ENCODE data around the gene CTDSP2. TPM values are rescaled to one million over a fixed set of nuclear protein-coding genes. Genes with fewer than 3 reads are reported as not detected.
A peak's percentile ranks its signal among the peaks of the same experiment; 100 is the strongest.

CTDSP2 gene
- total and polyA plus RNA-seq, 7 donors, result 13.9 to 91.8 (median 71.3) TPM

- no peak overlapping the region for H3K4me3 ChIP-seq
- H3K27ac ChIP-seq, result peak overlapping the region; percentile 86
- intact Hi-C loops (cut with DNase I), result no loop called here
- H3K9me3 ChIP-seq, result no peaks in the 10 kb centered on the region
- no peak for TF ChIP-seq CTCF (IDR thresholded peaks at IDR 0.05)
- H3K4me1 ChIP-seq, result peaks cover 47% of the 10 kb centered on the region
- H3K36me3 ChIP-seq (ENCODE audit: insufficient read depth in 1 of 2, low read depth in 1 of 2), result no peaks in the 10 kb centered on the region
- DNase-seq (no peak), ATAC-seq (no peak)
- 74 to 94% (median 80%) methylated on average over 8 of the region's 8 CpGs for WGBS, 3 donors
- no peaks in the 10 kb centered on the region for H3K27me3 ChIP-seq (ENCODE audit: insufficient read depth in 3 of 3, low read length in 2 of 3)
These were observed 23.4 kb upstream of the CTDSP2 start for GRCh38 chr12:57869927-57870318.

- ATAC-seq (peak in 3 of 4 donors; percentile 12 to 19 (median 16)), DNase-seq (peak; percentile 34 to 69)
- Histone ChIP-seq H3K27ac (peak overlapping the region; percentile 86), H3K36me3 (ENCODE audit: insufficient read depth in 1 of 2, low read depth in 1 of 2) (no peaks in the 10 kb centered on the region), H3K9me3 (no peaks in the 10 kb centered on the region), H3K27me3 (ENCODE audit: insufficient read depth in 3 of 3, low read length in 2 of 3) (no peaks in the 10 kb centered on the region), H3K4me3 (peak overlapping the region; percentile 35), H3K4me1 (peaks cover 45% of the 10 kb centered on the region)
- intact Hi-C loops (cut with DNase I), result no loop called here
- WGBS, 3 donors, result 34 to 58% (median 36%) methylated on average over 11 of the region's 11 CpGs
- no peak for TF ChIP-seq CTCF (IDR thresholded peaks at IDR 0.05)
These were observed 22.9 kb upstream of the CTDSP2 start for GRCh38 chr12:57869298-57869926.

- TF ChIP-seq CTCF (IDR thresholded peaks at IDR 0.05), result no peak
- Histone ChIP-seq H3K9me3 (no peaks in the 10 kb centered on the region), H3K36me3 (ENCODE audit: insufficient read depth in 1 of 2, low read depth in 1 of 2) (no peaks in the 10 kb centered on the region), H3K4me3 (peak overlapping the region; percentile 35), H3K27ac (peak overlapping the region; percentile 86), H3K27me3 (ENCODE audit: insufficient read depth in 3 of 3, low read length in 2 of 3) (no peaks in the 10 kb centered on the region), H3K4me1 (peaks cover 47% of the 10 kb centered on the region)
- intact Hi-C loops (cut with DNase I), result no loop called here
- ATAC-seq, result peak; percentile 63 to 84 (median 78)
- peak; percentile 56 to 89 for DNase-seq
- WGBS, 3 donors, result 27 to 42% (median 32%) methylated on average over 11 of the region's 11 CpGs
These were observed 22.3 kb upstream of the CTDSP2 start for GRCh38 chr12:57868851-57869268.

- Histone ChIP-seq H3K27me3 (ENCODE audit: insufficient read depth in 3 of 3, low read length in 2 of 3) (no peaks in the 10 kb centered on the region), H3K9me3 (no peaks in the 10 kb centered on the region), H3K36me3 (ENCODE audit: insufficient read depth in 1 of 2, low read depth in 1 of 2) (no peaks in the 10 kb centered on the region), H3K27ac (peak overlapping the region; percentile 86), H3K4me1 (peaks cover 43% of the 10 kb centered on the region), H3K4me3 (no peak overlapping the region)
- intact Hi-C loops (cut with DNase I), result no loop called here
- 70 to 76% (median 74%) methylated on average over 3 of the region's 3 CpGs for WGBS, 3 donors
- ATAC-seq (no peak), DNase-seq (no peak)
- no peak for TF ChIP-seq CTCF (IDR thresholded peaks at IDR 0.05)
These were observed 21.7 kb upstream of the CTDSP2 start for GRCh38 chr12:57868221-57868620.

Data from psoas muscle (tissue), 8 donors.